GM23338 (cell line): ENCODE data around the gene PPP2R3B. TPM values are rescaled to one million over a fixed set of nuclear protein-coding genes. Genes with fewer than 3 reads are reported as not detected.

Source experiments
- ATAC-seq: fragments of 200-7000 bp; cut with Tn5 transposase; 3 replicates; pipeline ENCODE4 v1.9.1; 2020
- DNase-seq: peaks from one replicate; pipeline ENCODE4 v3.0.0-alpha.2; 2015; ENCODE audit warnings: low spot score
- H2AFZ ChIP-seq: fragments of 200-600 bp; sonication (generic); 2 replicates; pipeline ENCODE4 v1.8.0; 2016; ENCODE audit warnings: antibody characterized with exemption, mild to moderate bottlenecking, moderate library complexity
- H3F3A ChIP-seq: fragments of 200-600 bp; sonication (generic); replicated peaks from 2 replicates; pipeline ENCODE4 v1.8.0; 2017; ENCODE audit warnings: antibody characterized with exemption, mixed run types, low read depth
- H3K27ac ChIP-seq: fragments of 200-600 bp; sonication (generic); 2 replicates; pipeline ENCODE4 v1.6.1; 2016; ENCODE audit warnings: low read depth
- H3K27me3 ChIP-seq: fragments of 200-600 bp; sonication (generic); 2 replicates; pipeline ENCODE4 v1.8.0; 2016; ENCODE audit warnings: mild to moderate bottlenecking, mixed run types, moderate library complexity; ENCODE audit not compliant: insufficient read depth
- H3K36me3 ChIP-seq: fragments of 200-600 bp; sonication (generic); 2 replicates; pipeline ENCODE4 v1.8.0; 2016; ENCODE audit warnings: mild to moderate bottlenecking; ENCODE audit not compliant: insufficient read depth
- H3K4me1 ChIP-seq: fragments of 200-600 bp; sonication (generic); 2 replicates; pipeline ENCODE4 v1.8.0; 2016; ENCODE audit warnings: mild to moderate bottlenecking, moderate library complexity; ENCODE audit not compliant: insufficient read depth
- H3K4me2 ChIP-seq: fragments of 200-600 bp; sonication (generic); 2 replicates; pipeline ENCODE4 v1.7.1; 2017; ENCODE audit warnings: mixed run types
- H3K4me3 ChIP-seq: fragments of 200-600 bp; sonication (generic); 2 replicates; pipeline ENCODE4 v1.6.1; 2016; ENCODE audit warnings: mixed run types
- H3K79me2 ChIP-seq: fragments of 200-600 bp; sonication (generic); replicated peaks from 2 replicates; pipeline ENCODE4 v1.8.0; 2017; ENCODE audit warnings: mild to moderate bottlenecking; ENCODE audit not compliant: insufficient read depth
- H3K9me2 ChIP-seq: fragments of 200-600 bp; sonication (generic); 2 replicates; pipeline ENCODE4 v1.8.0; 2017; ENCODE audit not compliant: insufficient read depth
- H4K20me1 ChIP-seq: fragments of 200-600 bp; sonication (generic); replicated peaks from 2 replicates; pipeline ENCODE4 v1.8.0; 2017; ENCODE audit warnings: mild to moderate bottlenecking; ENCODE audit not compliant: insufficient read depth
- H3K27ac Mint-ChIP-seq: 2 replicates; pipeline ENCODE4 v1.8.0; 2020; ENCODE audit warnings: inconsistent platforms, mild to moderate bottlenecking, moderate library complexity, mixed read lengths
- H3K27me3 Mint-ChIP-seq: 3 replicates; pipeline ENCODE4 v1.8.0; 2022; ENCODE audit warnings: low read depth, mild to moderate bottlenecking, moderate library complexity, mixed read lengths, inconsistent platforms; ENCODE audit not compliant: insufficient read depth, poor library complexity
- H3K36me3 Mint-ChIP-seq: 3 replicates; pipeline ENCODE4 v1.8.0; 2021; ENCODE audit warnings: low read depth, mild to moderate bottlenecking, inconsistent platforms, moderate library complexity, mixed read lengths
- H3K4me1 Mint-ChIP-seq: 3 replicates; pipeline ENCODE4 v1.8.0; 2020; ENCODE audit warnings: mild to moderate bottlenecking, inconsistent platforms, mixed read lengths
- H3K4me3 Mint-ChIP-seq: 3 replicates; pipeline ENCODE4 v1.8.0; 2021; ENCODE audit warnings: moderate library complexity, mild to moderate bottlenecking, inconsistent platforms, mixed read lengths
- H3K9me3 Mint-ChIP-seq: 3 replicates; pipeline ENCODE4 v1.8.0; 2020; ENCODE audit warnings: moderate library complexity, mild to moderate bottlenecking, inconsistent platforms, mixed read lengths
- CTCF ChIP-seq, 2 experiments: fragments of 200-600 bp in 1 of 2; sonication (generic) in 1 of 2; conservative IDR thresholded peaks; 2 replicates each; pipeline versions ENCODE4 v1.5.1 to v1.6.1; 2016 to 2017; ENCODE audit warnings: antibody characterized with exemption in 2 of 2, low read depth in 2 of 2, mild to moderate bottlenecking in 2 of 2, moderate library complexity in 1 of 2
- ETS1 ChIP-seq: IDR thresholded peaks from 2 replicates; pipeline ENCODE4 v1.6.1; 2016; ENCODE audit warnings: antibody characterized with exemption
- EZH2 ChIP-seq: fragments of 200-600 bp; sonication (generic); IDR thresholded peaks from one replicate; pipeline ENCODE4 v1.8.0; 2017; ENCODE audit warnings: antibody characterized with exemption, mild to moderate bottlenecking, low read depth; ENCODE audit not compliant: unreplicated experiment
- EZH2phosphoT487 ChIP-seq: fragments of 200-600 bp; sonication (generic); IDR thresholded peaks from one replicate; pipeline ENCODE4 v1.8.1; 2018; ENCODE audit warnings: antibody characterized with exemption; ENCODE audit not compliant: unreplicated experiment
- JUNB ChIP-seq: IDR thresholded peaks from one replicate; pipeline ENCODE4 v1.6.1; 2016; ENCODE audit warnings: antibody characterized with exemption; ENCODE audit not compliant: unreplicated experiment
- NANOG ChIP-seq: IDR thresholded peaks from 2 replicates; pipeline ENCODE4 v1.6.1; 2016; ENCODE audit warnings: antibody characterized with exemption, borderline replicate concordance
- POLR2AphosphoS5 ChIP-seq: IDR thresholded peaks from 2 replicates; pipeline ENCODE4 v1.6.1; 2016; ENCODE audit warnings: antibody characterized with exemption, low read depth
- STAT1 ChIP-seq: IDR thresholded peaks from one replicate; pipeline ENCODE4 v1.6.1; 2016; ENCODE audit warnings: antibody characterized with exemption; ENCODE audit not compliant: unreplicated experiment
- ZNF114 ChIP-seq: fragments of 250-450 bp; sonication (Bioruptor Pico); IDR thresholded peaks from 2 replicates; pipeline ENCODE4 v1.5.0; 2020; ENCODE audit warnings: mild to moderate bottlenecking, moderate library complexity
- ZNF331 ChIP-seq: fragments of 250-450 bp; sonication (Bioruptor Pico); IDR thresholded peaks from 2 replicates; pipeline ENCODE4 v1.5.0; 2020; ENCODE audit warnings: low read depth, mild to moderate bottlenecking, moderate library complexity
- ZNF462 ChIP-seq: fragments of 250-450 bp; sonication (Bioruptor Pico); IDR thresholded peaks from 2 replicates; pipeline ENCODE4 v1.5.0; 2020; ENCODE audit warnings: mild to moderate bottlenecking, moderate library complexity
- polyA plus RNA-seq: library from polyadenylated mRNA; unstranded; fragments of >200 nt; fragmentation: Nextera tagmentation; extraction: Ambion mirVana; gene quantifications from 2 replicates; pipeline ENCODE4 v1.2.1, GENCODE V29; 2016
- total RNA-seq: library from RNA; depleted of rRNA; stranded (reverse); fragments of >200 nt; shearing (Covaris generic); gene quantifications from 2 replicates; pipeline ENCODE4 v1.2.3, GENCODE V29; 2014

PPP2R3B gene
- total and polyA plus RNA-seq, 2 experiments from 2014 or later = 50.1 to 104 TPM

GRCh38 chrX:292900-293897, 93.5 kb downstream of the PPP2R3B start:
- no peaks in the 10 kb centered on the region for H3K27me3 ChIP-seq
- no peak for TF ChIP-seq CTCF (conservative IDR thresholded peaks at IDR 0.05; ENCODE audit: low read depth in 2 of 2)
- no peak for TF ChIP-seq EZH2
- no peak for TF ChIP-seq JUNB
- no peak for TF ChIP-seq STAT1
- no peak for TF ChIP-seq ETS1
- no peak for TF ChIP-seq ZNF331 (CRISPR knock-in tag)
- no peak for TF ChIP-seq NANOG
- TF ChIP-seq EZH2phosphoT487 = no peak
- no peak for TF ChIP-seq ZNF114 (CRISPR knock-in tag)
- TF ChIP-seq POLR2AphosphoS5 = no peak
- no peak for TF ChIP-seq ZNF462 (CRISPR knock-in tag)
- H3F3A ChIP-seq = peaks cover 22% of the 10 kb centered on the region
- 0 out of 2 replicates have a peak, but pooled peaks cover 3% of the 10 kb centered on the region for H3K9me2 ChIP-seq
- H3K27me3 Mint-ChIP-seq = peaks cover 6% of the 10 kb centered on the region
- peaks cover 85% of the 10 kb centered on the region for H3K36me3 Mint-ChIP-seq
- H3K9me3 Mint-ChIP-seq = peaks cover 3% of the 10 kb centered on the region; the same call in 1 of the 3 replicates
- DNase-seq (no peak), ATAC-seq (no peak)
- H3K4me2 ChIP-seq = no peak overlapping the region
- H4K20me1 ChIP-seq = peaks cover 14% of the 10 kb centered on the region
- no peak overlapping the region for H2AFZ ChIP-seq
- peaks cover 13% of the 10 kb centered on the region for H3K79me2 ChIP-seq
- H3K4me1 ChIP-seq = no peaks in the 10 kb centered on the region
- peaks cover 71% of the 10 kb centered on the region for H3K36me3 ChIP-seq
- H3K4me3 Mint-ChIP-seq = no peak overlapping the region
- no peak overlapping the region for H3K4me3 ChIP-seq
- no peak overlapping the region for H3K27ac Mint-ChIP-seq
- no peaks in the 10 kb centered on the region for H3K4me1 Mint-ChIP-seq
- no peak overlapping the region for H3K27ac ChIP-seq
